ENCODE data around the gene TRPC6.

GRCh38 chr11:101511065-101511464, 72.7 kb downstream of the TRPC6 start:
- TF ChIP-seq CTCF (IDR thresholded peaks at IDR 0.05; ENCODE audit: low read depth, low read length) (no peak), EZH2phosphoT487 (IDR thresholded peaks at IDR 0.05; ENCODE audit: low read depth) (no peak)
